Measurements from ENCODE around the gene PON1.

DNA sequence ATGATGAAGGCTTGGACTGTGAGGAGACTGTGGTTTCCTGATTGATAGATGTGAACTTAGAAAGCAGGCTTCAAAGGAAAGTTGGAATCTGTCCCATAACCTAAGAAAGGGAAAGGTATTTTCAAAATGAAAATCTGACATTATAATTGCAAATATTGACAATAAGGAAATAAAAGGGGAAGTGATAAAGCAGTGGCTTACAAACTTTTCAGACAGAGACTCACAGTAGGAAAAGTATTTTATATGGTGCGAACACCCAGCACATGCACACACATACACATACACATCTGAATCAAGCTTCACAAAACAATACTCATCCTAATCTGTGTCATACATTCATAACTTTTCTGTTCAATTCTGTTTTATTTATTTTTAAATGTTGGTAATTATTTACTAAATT, 4.8 kb downstream of the PON1 start:
- TF ChIP-seq, protein P1, sequence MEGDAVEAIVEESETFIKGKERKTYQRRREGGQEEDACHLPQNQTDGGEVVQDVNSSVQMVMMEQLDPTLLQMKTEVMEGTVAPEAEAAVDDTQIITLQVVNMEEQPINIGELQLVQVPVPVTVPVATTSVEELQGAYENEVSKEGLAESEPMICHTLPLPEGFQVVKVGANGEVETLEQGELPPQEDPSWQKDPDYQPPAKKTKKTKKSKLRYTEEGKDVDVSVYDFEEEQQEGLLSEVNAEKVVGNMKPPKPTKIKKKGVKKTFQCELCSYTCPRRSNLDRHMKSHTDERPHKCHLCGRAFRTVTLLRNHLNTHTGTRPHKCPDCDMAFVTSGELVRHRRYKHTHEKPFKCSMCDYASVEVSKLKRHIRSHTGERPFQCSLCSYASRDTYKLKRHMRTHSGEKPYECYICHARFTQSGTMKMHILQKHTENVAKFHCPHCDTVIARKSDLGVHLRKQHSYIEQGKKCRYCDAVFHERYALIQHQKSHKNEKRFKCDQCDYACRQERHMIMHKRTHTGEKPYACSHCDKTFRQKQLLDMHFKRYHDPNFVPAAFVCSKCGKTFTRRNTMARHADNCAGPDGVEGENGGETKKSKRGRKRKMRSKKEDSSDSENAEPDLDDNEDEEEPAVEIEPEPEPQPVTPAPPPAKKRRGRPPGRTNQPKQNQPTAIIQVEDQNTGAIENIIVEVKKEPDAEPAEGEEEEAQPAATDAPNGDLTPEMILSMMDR (IDR thresholded peaks at IDR 0.05; ENCODE audit: borderline replicate concordance, extremely low read depth, low read length, poor library complexity, severe bottlenecking) = no peak
- TF ChIP-seq EZH2 (IDR thresholded peaks at IDR 0.05; ENCODE audit: borderline replicate concordance, low read depth, low read length, severe bottlenecking) = no peak

Data from DND-41 (cell line).